HTR-8/SVneo (cell line): ENCODE results near the gene AKR7A2.

Experiments used
- DNase-seq: peaks from one replicate; pipeline ENCODE4 v3.0.0; 2011; ENCODE audit warnings: low spot score, mixed read lengths; ENCODE audit not compliant: insufficient read length
- FAIRE-seq: peaks from 2 replicates; lab custom pipeline; 2011; peaks lifted over from hg19 to GRCh38; lab: Jason Lieb, UNC

The AKR7A2 gene

GRCh38 chr1:19327301-19327700 is 15.4 kb upstream of the AKR7A2 start:
- no peak for FAIRE-seq
- DNase-seq, result no peak

GRCh38 chr1:19326748-19327065 is 14.8 kb upstream of the AKR7A2 start:
- DNase-seq, result no peak
- no peak for FAIRE-seq

GRCh38 chr1:19325958-19326747 is 14.2 kb upstream of the AKR7A2 start:
- no peak for FAIRE-seq
- DNase-seq, result no peak

- no peak for FAIRE-seq
- no peak for DNase-seq
Observed at GRCh38 chr1:19325368-19325957, 13.5 kb upstream of the AKR7A2 start.

GRCh38 chr1:19324665-19324990 is 12.7 kb upstream of the AKR7A2 start:
- DNase-seq (no peak), FAIRE-seq (no peak)

- no peak for FAIRE-seq
Observed at GRCh38 chr1:19323987-19324664, 12.2 kb upstream of the AKR7A2 start.

GRCh38 chr1:19322481-19322880 is 10.5 kb upstream of the AKR7A2 start:
- FAIRE-seq, result no peak
- DNase-seq, result no peak

More at GRCh38 chr1:19323987-19324664, 12.2 kb upstream of the AKR7A2 start:
- DNase-seq, result no peak

- FAIRE-seq, result no peak
Observed at GRCh38 chr1:19321071-19321470, 9.1 kb upstream of the AKR7A2 start.

GRCh38 chr1:19319196-19319595 is 7.3 kb upstream of the AKR7A2 start:
- DNase-seq, result no peak
- FAIRE-seq, result no peak

More at GRCh38 chr1:19321071-19321470, 9.1 kb upstream of the AKR7A2 start:
- DNase-seq, result no peak

GRCh38 chr1:19317126-19317910 is 5.4 kb upstream of the AKR7A2 start:
- no peak for DNase-seq

GRCh38 chr1:19315378-19316198 is 3.6 kb upstream of the AKR7A2 start:
- no peak for FAIRE-seq
- no peak for DNase-seq

More at GRCh38 chr1:19317126-19317910, 5.4 kb upstream of the AKR7A2 start:
- FAIRE-seq, result no peak

GRCh38 chr1:19313961-19314882 is 2.3 kb upstream of the AKR7A2 start:
- FAIRE-seq (no peak), DNase-seq (no peak)

GRCh38 chr1:19313636-19313959 is 1.7 kb upstream of the AKR7A2 start:
- DNase-seq (no peak), FAIRE-seq (no peak)

- FAIRE-seq (no peak), DNase-seq (no peak)
Observed at GRCh38 chr1:19312782-19313635, 1.1 kb upstream of the AKR7A2 start.

GRCh38 chr1:19311503-19311930 is 427 bp downstream of the AKR7A2 start:
- peak; percentile 20 for DNase-seq

GRCh38 chr1:19310720-19311502 is 1.0 kb downstream of the AKR7A2 start:
- FAIRE-seq, result no peak

More at GRCh38 chr1:19311503-19311930, 427 bp downstream of the AKR7A2 start:
- FAIRE-seq, result no peak

GRCh38 chr1:19310061-19310460 is 1.9 kb downstream of the AKR7A2 start:
- DNase-seq, result no peak
- FAIRE-seq, result no peak

More at GRCh38 chr1:19310720-19311502, 1.0 kb downstream of the AKR7A2 start:
- DNase-seq, result no peak
